Right ventricle myocardium superior (tissue), 1 donor: ENCODE measurements around the gene MDM1. TPM values are rescaled to one million over a fixed set of nuclear protein-coding genes. Genes with fewer than 3 reads are reported as not detected.

Experiments used
- ATAC-seq: fragments of 200-7000 bp; cut with Tn5 transposase; one replicate; pipeline ENCODE4 v1.9.1; 2020; ENCODE audit warnings: mild to moderate bottlenecking; ENCODE audit not compliant: poor library complexity
- DNase-seq: peaks from one replicate; pipeline ENCODE4 v3.0.0-alpha.2; 2020
- intact Hi-C: fragments of 100-400 bp; cut with DNase I; formaldehyde crosslinking; loops from one replicate; pipeline ENCODE4 v1.11.2; 2022
- total RNA-seq: library from RNA; stranded (reverse); fragmentation: NEBNext Ultra II Directional; extraction: Animal tissue kit (Norgen Biotek cat#: 25700); gene quantifications from one replicate; pipeline ENCODE4 v1.2.1, GENCODE V29; 2021
- donor health status: DM: no; HTN: yes; CAD: no; lungs with severe emphysema.

The MDM1 gene
- total RNA-seq, 1 donor from 2014 or later, result 7.3 TPM

DNA sequence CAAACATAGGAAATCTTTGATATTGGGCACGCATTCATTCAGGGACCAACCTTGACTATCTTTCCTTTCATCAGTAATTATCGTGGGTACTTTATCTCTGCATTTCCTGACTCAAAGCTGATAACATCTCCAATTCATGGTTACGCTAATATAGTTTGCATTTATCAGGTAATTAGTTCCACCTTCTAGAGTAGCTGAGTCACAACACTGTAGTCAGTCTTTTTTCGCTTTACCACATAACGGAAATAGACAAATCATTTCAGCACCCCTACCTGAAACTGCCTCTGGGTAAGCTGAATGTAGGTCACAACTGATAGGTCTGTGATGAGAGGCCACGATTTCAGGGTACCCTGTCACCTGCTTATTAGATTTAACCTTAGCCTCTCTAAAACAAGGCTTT lies 42.0 kb downstream of the MDM1 start:
- ATAC-seq (no peak), DNase-seq (no peak)
- intact Hi-C loops, result no loop called here

DNA sequence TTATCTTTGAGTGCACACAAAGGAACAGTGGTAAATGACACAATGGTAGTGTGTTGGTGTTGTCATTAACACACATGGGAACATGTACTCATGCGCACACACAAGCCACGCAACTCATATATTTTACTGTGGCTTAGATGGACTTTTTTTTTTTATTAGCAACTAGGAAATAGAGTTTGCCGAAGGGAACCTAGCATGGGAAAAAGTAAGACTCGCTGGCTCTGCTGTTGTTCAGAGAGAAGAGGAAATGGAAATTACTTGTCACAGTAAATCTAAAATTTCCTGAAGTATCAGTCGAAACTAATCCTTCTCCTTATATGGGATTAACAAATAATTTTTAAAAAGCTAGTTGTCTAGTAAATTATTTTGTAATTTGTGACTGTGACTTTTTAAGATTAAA lies 45.1 kb downstream of the MDM1 start:
- DNase-seq (no peak), ATAC-seq (no peak)
- intact Hi-C loops, result no loop called here

DNA sequence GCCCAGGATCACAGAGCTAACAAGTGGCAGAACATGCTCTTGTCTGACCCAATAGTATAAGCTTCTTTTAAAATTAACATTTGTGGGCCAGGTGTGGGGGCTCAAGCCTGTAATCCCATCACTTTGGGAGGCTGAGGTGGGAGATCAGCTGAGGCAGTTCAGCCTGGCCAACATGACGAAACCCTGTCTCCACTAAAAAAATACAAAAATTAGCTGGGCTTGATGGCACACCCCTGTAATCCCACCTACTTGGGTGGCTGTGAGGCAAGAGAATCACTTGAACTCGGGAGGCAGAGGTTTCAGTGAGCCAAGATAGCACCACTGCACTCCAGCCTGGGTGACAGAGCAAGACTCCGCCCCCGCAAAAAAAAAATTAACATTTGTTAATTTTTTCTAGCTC lies 45.8 kb downstream of the MDM1 start:
- no peak for ATAC-seq
- DNase-seq, result no peak
- intact Hi-C loops, result no loop called here

DNA sequence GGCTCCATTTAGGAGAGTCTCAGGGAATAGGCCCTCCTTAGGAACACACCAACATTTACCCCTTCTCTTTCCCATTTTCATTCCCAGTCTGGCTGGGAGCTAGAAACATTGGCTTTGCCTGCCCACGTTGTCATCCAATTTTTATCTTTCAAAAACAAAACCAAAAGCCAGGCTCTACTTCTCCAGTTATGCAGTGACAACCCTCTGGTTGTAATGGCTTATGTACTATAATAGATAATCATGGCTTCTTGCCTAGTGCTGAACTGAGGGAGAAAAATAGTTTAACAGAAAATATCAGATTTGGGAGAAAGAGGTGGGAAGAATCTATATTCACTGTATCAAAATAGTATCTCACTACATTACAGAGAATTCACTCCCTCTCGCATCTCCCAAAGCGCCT lies 46.6 kb downstream of the MDM1 start:
- intact Hi-C loops, result no loop called here
- DNase-seq, result no peak

DNA sequence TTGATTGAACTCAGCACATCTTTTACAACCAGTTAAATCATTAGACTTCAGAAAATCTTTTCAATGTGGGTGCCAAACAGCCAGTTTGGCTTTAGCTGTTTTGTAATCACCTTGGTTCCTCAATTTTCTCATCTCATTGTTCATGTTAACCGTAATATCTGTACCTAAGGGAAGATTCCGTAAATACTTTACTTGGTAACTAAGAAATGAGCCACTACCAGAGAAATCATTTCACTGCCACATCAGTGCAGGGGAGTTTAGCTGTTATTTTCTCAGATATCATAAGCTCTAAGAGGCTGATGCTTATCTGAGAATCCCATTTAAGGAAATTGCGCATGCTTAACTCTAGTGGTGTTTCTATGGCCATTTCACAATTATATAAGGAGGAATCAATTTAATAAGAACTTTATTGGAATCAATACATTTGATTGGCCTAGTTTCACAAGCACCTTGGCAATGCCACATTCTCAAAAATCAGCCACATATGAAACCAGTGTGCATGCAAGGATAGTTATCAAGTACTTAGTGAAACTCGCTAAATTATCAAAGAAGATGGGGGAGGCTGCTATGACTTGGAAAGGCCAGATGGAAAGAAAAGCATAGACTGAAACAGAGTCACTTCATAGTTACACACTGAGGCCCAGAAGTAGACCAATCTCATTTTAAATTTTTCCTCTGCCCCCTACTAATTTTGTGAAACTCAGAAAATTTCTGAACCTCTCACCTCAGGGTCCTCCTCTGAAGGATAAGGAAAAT lies 50.7 kb downstream of the MDM1 start:
- ATAC-seq, result no peak
- intact Hi-C loops, result no loop called here
- DNase-seq, result no peak

More for the DNA sequence above, 46.6 kb downstream of the MDM1 start:
- no peak for ATAC-seq

DNA sequence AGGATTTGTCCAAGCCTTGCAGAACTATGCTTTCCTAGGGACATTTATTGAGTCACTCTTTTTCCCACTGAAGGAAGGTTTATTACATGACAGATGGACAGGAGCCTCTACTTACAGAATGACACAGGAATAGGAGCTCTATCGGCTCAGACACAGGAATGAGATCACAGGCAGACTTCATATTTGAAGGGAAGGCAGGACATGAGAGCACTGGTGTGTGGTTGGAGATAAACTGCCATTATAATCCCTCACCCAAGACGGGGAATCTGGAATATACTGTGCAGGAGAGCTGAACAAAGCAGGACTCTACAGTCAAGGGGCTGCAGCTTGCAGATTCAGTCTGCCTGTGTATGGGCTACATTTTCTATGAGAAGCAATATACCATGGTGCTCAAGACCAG lies 51.9 kb downstream of the MDM1 start:
- DNase-seq, result no peak
- ATAC-seq, result no peak
- intact Hi-C loops, result no loop called here

GRCh38 chr12:68279227-68280054 lies 52.7 kb downstream of the MDM1 start:
- no peak for ATAC-seq

DNA sequence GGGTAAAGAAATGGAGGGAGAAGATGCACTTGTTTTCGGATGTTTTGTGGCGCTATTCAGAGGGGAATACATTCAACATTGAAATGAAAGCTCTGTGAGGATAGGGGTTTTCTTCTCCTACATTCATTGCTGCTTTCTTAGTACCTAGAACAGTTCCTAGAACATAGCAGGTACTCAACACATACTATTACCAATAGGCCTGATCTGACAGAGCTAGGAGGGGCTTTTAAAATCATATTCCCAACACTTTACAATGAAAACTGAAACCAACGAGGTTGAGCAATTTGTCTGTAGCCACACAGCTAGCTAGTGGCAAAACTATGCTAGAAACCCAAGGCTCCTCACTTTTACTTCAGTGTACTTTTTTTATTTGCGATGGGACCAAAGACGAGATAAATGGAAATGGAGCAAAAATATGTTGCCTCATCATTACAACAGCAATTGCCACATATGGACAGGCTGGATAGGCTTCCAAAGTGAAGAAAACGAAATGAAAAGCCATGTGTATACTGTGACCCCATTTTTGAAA lies 55.7 kb downstream of the MDM1 start:
- ATAC-seq, result no peak
- intact Hi-C loops, result no loop called here
- DNase-seq, result no peak

More at GRCh38 chr12:68279227-68280054, 52.7 kb downstream of the MDM1 start:
- no peak for DNase-seq
- intact Hi-C loops, result no loop called here

- DNase-seq (no peak), ATAC-seq (no peak)
- intact Hi-C loops, result no loop called here
Measured at GRCh38 chr12:68272732-68273131, 59.4 kb downstream of the MDM1 start.

- intact Hi-C loops, result no loop called here
- ATAC-seq (no peak), DNase-seq (no peak)
Measured at GRCh38 chr12:68271346-68271745, 60.8 kb downstream of the MDM1 start.

- intact Hi-C loops, result no loop called here
- no peak for DNase-seq
- ATAC-seq, result no peak
Measured at GRCh38 chr12:68270358-68270757, 61.8 kb downstream of the MDM1 start.

DNA sequence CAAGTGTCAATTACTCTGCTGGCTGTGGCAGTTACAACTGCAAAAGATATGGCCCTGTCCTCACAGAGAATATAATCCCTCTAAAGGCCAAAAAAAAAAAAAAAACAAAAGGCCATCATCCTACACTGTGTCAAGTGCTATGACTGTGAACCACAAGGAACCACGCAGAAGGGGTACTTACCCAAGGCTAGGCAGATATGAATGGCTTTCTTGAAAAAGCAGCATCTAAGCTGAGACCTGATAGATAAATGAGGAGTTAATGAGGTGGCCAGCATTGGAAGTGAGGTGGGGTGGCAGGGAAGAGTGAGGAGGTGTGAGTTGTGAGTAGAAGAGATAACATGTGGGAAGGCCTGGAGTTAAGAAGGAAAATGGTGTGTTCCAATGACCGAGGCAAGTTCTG lies 62.4 kb downstream of the MDM1 start:
- ATAC-seq (no peak), DNase-seq (no peak)
- intact Hi-C loops, result no loop called here

DNA sequence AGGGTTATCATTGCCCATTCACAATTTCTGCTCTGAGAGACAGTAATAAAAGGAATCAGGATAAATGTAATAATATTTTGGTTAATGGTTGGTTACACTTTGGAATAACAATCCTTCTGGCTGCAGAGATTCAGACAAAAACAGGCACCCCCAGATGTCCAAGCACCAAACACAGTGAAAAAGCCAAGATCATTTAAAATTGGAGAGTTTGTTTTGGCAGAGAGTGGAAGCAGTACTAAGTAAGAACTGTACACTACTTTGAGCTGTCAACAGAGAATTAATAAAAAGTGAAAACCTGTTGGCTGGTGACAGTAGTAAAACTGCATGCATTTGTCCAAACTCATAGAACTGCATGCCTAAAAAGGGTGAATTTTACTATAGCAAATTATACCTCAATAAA lies 63.2 kb downstream of the MDM1 start:
- intact Hi-C loops, result no loop called here
- no peak for DNase-seq
- no peak for ATAC-seq

DNA sequence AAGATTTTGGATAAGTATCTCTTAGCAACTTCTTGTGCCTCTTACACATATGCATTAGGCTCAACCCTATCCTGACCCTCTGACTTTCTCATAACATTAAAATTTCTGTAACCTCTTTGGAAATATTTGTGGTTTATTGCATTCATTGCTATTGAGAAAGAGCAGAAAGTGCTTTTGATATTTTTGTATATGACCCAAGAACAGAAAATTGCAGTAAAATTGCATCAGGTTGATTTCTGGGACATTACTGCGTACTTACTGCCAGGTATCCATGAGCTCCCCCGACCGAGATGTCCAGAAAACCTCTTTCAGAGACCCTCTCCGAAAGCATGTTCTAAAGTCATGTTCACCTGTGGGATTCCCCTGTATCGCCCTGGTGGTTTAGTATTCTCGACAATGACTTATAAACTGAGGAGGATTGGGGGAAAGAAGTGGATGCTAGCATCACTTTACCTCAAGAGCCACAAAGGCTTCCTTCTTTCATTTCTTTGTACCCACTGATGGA lies 64.2 kb downstream of the MDM1 start:
- DNase-seq (no peak), ATAC-seq (no peak)
- intact Hi-C loops, result no loop called here

DNA sequence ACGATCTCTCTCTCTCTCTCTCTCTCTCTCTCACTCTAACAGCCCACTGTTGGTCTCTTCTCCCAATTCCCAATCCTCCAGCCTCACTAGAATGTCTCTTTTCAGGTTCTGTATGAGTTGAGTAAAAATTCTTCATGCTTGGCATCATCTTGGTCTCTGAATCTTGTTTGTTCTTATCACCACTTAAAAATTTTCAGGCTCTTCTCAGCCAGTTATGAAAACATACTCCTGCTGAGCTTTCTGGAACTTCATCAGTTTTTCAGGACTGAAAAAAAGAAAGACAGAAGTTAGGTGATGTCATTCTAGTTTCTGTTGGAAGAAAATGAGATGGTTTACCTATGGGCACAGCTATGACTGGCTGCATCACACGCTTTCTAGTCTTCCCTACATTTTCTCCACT lies 67.3 kb downstream of the MDM1 start:
- DNase-seq (no peak), ATAC-seq (no peak)
- intact Hi-C loops, result no loop called here

DNA sequence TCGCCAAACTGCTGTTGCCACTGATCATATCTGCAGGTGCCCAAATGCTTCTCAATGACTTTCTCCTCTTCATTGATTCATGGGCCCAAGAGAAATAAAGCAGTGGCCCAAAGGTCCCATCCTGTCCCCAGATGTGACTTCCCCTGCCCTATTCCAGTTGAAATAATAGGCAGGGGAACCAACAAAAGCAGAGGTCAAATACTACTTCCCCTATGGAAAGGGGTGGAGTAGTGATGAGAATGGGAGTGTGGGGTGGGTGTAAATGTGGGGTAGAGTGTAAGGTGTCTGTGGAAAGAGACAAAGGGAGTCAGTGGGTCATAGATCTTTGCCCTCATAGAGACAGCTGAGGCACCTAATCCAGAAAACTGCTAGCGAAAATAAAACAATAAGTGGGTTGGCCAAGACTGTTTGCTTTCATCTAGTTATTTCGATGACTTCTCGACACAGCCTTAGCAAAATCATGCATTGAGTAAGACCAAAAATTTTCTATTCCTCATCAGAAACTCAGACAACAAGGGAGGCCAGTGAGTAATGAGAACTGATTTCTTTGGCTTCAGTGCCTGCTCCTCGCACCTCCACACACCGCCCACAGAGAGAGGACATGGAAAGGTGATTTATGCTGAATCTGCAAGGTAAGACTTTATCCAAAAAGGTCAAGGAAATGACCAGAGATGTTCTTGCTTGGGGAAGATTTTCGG lies 67.9 kb downstream of the MDM1 start:
- no peak for DNase-seq
- intact Hi-C loops, result no loop called here
- ATAC-seq, result no peak

GRCh38 chr12:68263366-68263765 lies 68.8 kb downstream of the MDM1 start:
- intact Hi-C loops, result no loop called here
- no peak for ATAC-seq
- DNase-seq, result no peak

DNA sequence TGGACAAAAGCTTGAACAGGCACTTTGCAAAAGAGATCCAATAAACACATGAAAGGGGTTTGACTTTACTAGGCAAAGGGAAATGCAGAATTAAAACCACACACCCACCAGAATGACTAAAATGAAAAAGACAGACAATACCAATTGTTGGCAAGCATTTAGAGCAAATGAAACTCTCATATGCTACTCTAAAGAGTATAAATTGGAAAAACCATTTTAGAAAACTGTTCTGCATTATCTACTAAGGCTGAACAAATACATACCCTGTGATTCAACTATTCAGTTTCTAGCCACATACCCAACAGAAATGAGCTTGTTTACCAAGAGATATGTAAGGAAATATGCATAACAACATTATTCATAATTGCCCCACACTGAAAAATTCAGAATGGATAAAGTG lies 70.3 kb downstream of the MDM1 start:
- DNase-seq (no peak), ATAC-seq (no peak)
- intact Hi-C loops, result no loop called here

DNA sequence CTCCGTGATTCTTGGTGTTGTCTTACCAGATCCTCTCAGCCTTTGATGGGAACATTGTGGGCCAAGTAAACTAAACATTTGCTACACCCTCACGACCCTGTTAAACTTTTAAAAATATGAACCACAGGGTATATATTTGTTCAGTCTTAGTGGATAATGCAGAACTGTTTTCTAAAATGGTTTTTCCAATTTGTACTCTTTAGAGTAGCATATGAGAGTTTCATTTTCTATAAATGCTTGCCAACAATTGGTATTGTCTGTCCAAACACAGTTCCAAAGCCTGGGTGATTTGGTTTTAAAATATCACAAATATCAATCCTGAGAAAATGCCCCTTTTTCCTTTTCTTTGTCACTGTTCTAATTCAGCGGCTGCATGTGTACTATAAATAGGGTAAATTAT lies 72.0 kb downstream of the MDM1 start:
- no peak for ATAC-seq

More for the DNA sequence above, 72.0 kb downstream of the MDM1 start:
- no peak for DNase-seq
- intact Hi-C loops, result no loop called here
